Cerebellar nuclear complex (tissue), 1 donor: ENCODE data around the gene R3HDM2.
"Not testable (repeated sequence)": the region's sequence is repeated elsewhere in the genome, so short reads cannot be mapped to it uniquely, and the experiment has no call there.

Source experiments
- DNase-seq, 2 experiments: peaks; one replicate each; lab custom pipeline; 2025; lab: John Stamatoyannopoulos, UW

The R3HDM2 gene

DNA sequence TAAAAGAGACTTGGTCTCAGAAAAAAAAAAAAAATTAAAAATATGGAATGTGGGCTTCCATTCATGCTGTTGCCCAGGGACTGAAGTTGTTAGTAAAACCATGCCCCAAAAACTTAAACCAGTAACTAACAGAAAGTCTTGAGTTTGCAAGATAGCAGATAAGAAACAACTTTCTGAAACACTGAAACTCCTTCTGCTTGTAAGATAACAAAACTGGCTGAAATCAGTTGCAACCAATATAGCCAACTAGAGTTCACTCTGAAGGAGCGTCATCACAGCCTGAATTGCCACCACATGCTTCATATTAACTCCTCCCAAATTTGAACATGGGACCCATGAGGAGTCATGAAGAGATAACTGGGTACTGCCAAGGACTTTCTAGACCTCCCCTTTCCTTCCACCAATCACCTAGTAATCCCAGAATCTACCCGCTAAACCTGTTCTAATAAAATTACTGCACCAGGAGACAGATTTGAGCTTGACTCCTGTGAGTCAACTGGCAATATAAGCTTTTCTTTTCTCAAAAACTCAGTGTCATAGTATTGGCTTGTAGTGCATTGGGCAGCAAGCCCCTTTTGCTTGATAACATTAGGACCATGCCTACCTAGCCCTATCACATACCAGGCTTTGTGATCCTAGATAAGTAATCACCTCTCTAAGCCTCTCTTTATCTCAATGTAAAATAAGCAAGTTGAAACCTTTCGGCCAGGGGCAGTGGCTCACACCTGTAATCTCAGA lies 53.6 kb downstream of the R3HDM2 start:
- DNase-seq, result no peak

DNA sequence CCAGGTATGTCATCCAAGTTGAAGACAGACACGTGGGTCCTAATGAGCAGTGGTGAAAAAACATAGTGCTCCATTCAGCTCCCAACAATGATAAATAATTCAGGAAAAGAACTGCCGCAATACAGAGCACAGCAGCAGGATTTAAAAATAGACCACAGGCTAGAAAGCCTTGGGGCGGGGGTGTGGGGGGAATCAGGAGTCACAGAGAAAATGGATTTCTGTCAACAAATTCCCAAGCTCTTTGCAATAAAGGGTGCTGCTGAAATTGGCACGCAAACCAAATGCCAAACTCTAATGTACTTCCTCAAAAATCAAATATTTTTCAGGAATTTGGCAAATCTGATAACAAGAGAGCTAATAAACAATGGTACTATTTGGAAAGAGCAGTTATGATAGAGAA lies 58.6 kb downstream of the R3HDM2 start:
- no peak for DNase-seq

DNA sequence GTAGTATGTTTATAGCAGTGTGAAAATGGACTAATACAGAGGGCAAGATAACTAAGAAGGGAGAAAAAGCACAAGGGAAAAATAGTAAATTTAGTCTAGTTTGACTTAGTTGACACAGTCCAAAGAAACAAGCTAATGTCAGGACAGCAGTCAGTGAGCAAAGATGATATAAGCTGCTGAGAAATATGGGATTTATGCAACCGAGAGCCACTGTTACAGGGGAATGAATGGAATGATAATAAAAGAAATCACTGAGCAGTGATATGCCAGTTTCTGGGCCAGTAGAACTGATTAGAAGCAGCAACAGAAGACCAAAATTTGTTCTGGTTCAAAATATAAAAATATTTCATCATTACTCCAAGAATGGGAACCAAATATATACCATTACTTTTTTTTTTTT lies 60.1 kb downstream of the R3HDM2 start:
- no peak for DNase-seq

- DNase-seq, result no peak
These were observed 60.8 kb downstream of the R3HDM2 start for GRCh38 chr12:57370072-57370471.

- no peak for DNase-seq
These were observed 61.6 kb downstream of the R3HDM2 start for GRCh38 chr12:57369202-57369601.

DNA sequence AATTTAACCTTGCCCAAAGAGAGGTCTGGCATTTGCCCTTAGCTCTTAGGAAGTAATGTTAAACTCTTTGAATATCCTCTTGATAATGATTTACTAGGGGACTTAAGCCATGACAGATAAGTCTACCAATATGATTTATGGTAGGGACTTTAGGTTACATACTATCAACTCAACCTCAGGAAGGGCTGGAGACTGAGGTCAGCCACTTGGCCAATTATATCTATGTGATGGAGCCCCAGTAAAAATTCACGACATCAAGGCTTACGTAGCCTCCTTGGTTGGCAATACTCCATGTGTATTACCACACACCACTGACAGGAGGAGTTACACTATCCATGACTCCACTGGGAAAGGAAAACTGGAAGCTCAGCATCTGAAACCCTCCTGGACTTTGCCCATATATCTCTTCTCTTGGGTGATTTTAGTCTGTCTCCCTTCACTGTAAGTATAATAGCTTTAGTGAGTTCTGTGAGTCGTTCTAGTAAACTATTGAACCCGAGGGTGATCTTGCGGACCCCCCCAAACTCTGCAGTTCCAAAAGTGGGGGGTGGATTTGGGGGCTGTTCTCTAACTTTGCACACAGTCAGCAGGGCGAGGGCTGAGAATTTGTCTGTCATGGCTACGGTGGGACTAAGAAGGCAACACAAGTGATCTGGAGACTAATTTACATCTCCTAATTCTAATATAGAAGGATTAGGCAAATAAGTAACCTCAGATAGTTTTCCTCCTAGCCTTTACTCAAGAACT lies 62.3 kb downstream of the R3HDM2 start:
- no peak for DNase-seq

- no peak for DNase-seq
These were observed 63.7 kb downstream of the R3HDM2 start for GRCh38 chr12:57367121-57367520.

- no peak for DNase-seq
These were observed 64.5 kb downstream of the R3HDM2 start for GRCh38 chr12:57366315-57366714.

- not testable (repeated sequence) for DNase-seq
These were observed 66.7 kb downstream of the R3HDM2 start for GRCh38 chr12:57364156-57364555.

DNA sequence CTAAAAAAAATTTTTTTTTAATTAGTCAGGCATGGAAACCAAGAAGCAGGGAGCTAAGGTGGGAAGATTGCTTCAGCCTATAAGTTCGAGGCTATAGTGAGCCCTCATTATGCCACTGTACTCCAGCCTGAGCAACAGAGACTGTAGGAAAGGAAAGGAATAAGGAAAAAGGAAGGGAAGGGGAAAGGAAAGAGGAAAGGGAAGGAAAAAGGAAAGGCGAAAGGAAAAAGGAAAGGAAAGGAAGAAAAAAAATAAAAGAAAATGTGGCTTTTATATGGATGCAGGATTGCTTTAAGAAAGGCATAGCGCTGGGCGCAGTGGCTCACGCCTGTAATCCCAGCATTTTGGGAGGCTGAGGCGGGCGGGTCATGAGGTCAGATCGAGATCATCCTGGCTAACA lies 70.4 kb downstream of the R3HDM2 start:
- no peak for DNase-seq

GRCh38 chr12:57358646-57359045 lies 72.2 kb downstream of the R3HDM2 start:
- no peak for DNase-seq

DNA sequence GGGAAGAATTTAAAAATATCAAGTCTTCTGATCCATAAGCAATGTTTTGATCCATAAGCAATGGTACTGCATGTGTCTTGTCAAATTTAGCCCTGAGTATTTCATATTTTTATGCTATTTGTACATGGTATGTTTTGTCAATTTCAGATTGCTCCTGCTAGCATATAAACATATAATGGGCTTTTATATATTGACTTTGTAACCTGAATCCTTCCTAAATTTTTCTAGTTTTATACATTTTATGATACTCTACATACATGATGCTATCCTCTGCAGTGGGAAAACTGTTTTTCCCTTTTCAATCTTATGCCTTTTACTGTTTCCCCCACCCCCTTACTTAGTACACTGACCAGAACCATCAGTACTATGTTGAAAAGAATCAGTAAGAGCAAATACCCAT lies 75.1 kb downstream of the R3HDM2 start:
- DNase-seq, result no peak

DNA sequence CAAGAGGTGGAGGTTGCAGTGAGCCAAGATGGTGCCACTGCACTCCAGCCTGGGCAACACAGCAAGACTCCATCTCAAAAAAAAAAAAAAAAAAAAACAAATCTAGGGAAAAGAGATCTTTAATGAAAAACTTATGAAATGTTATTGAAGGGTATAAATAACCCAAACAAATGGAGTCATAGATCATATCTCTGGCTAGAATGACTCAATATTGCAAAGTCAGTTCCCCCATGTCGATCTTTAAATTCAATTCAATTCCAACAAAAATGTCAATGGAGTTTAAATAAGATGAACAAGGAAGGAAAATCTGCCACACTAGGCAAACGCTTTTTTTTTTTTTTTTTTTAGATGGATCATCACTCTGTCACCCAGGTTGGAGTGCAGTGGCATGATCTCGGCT lies 78.7 kb downstream of the R3HDM2 start:
- no peak for DNase-seq

DNA sequence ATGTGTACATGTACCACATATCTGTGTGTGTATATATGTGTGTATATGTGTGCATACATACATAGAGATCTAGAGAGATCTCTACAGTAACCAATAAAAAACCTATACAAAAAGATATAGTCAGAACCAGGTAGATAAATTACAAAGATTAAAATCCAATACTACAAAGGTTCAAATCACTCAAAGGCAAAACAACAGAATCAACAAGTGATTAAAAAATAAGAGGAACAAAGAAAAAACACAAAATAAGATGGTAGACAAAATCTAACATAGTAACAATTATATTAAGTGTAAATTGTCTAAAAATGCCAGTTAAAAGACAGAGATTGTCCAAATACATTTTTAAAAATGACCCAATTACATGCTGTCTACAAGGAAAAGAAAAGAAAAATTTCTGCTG lies 83.6 kb downstream of the R3HDM2 start:
- DNase-seq, result no peak

DNA sequence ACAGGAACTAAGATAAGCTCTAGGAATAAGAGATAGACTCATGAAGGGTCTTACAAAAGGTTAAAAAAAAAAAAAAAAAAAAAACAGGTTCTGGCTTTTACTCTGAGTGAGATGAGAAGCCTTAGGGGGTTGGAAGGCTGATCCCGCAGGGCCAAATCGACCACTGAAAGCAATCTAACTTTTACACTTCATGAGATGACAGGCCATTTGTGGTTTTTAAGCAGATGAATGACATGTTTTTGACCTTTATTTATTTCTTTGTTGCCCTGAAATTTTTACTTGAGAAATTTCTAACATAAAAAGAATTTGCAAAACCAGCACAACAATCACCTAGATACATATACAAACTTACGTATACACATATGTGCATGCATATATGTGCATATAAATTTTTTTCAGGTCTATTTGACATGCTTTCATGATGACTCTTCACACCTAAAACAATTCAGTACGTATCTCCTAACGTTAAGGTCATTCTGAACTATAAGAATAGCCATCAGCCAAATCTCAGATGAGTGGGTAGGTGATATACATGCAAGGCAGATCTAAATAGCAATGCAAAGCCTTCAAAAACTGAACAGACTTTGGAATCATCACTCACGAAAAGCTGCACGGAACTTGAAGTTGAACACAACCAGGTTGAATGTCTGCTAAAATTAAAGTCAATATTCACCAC lies 87.0 kb downstream of the R3HDM2 start:
- DNase-seq, result no peak

- no peak for DNase-seq
These were observed 88.6 kb downstream of the R3HDM2 start for GRCh38 chr12:57342207-57342691.

DNA sequence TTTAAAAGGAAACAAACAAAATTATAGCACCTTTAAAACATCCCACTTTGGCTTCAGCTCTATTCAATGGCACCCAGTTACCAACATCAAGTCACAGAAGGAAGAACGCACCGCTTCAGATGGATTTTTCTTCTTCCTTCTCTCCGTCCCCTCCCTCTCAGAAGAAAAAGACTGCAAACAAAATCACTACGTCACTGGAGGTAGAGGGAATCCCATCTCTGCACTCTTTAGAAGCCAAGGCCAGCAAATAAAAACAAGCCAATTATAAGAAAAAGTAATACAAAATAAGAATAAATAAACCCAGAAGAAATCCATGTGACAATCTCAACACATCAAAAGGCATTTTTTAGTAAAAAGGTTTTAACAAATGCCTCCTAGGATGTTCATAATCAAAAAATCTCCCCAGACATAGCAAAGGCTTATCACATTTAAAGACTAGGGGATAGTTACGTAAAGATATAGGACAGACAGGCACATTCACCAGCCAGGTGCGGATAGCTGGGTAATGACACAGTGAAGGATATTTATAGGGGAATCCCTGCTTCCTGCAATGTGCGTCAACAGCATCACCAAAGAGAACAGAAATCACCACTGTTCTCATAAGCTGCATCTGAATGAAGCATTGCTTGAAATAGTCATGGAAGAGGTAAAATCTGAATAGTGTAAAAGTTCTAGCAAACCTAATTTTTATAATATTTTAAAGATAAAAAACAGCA lies 89.4 kb downstream of the R3HDM2 start:
- no peak for DNase-seq

- peak in 1 of 2 experiments; percentile 24 for DNase-seq
These were observed 90.7 kb downstream of the R3HDM2 start for GRCh38 chr12:57340104-57340503.

DNA sequence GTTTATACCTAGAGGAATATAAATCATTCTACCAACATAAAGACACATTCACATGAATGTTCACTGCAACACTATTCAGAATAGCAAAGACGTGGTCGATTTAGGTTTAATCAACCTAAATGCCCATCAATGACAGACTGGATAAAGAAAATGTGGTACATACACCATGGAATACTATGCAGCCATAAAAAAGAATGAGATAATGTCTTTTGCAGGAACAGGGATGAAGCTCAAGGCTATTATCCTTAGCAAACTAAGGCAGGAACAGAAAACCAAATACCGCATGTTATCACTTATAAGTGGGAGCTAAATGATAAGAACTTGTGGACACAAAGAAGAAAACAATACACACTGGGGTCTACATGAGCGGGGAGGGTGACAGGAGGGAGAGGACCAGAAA lies 94.5 kb downstream of the R3HDM2 start:
- not testable (repeated sequence) for DNase-seq

GRCh38 chr12:57334219-57334618 lies 96.6 kb downstream of the R3HDM2 start:
- no peak for DNase-seq

DNA sequence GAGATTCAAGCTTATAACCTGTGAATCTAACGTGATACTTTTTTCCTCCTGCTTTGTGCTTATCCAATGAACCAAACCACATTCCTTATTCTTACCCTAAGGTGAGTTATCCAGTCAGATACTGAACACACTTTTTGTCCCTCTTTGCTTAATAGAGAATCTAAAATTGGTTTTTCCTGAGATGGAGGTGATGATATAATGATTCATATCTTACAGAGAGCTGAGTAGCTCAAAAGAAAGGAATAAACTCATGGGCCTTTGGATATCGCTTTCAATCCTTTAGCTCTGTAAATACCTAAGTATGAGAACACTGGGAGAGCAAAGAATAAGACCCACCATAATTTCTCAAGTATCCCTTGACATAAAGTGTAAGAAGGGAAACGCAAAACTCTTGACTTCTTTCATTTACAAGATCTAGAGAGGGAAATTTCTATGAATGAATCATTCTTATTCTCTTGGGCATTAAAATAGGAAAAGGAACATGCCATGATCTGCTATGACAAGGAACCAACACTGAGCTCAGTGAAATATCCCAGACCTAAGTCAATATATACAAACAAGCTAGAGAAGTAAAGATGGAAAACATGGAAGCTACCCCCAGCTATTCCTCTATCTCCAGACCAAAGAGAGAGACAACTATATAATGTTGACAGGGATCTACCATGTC lies 98.1 kb downstream of the R3HDM2 start:
- no peak for DNase-seq

DNA sequence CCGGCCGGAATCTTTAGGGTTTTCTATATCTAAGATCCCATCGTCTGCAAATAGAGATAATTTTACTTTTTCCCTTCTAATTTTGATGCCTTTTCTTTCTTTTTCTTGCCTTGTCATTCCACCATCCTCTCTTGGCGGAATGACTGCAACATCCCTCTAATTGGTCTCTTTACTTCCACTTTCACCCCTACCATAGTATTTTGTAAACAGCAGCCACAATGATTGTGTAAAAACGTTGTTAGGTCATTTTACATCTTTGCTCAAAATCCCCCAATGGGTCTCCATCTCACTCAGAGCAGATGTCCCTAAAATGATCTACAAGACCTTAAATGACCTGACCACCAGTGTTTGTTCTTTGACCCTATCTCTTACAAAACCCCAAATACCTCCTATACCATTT lies 99.9 kb downstream of the R3HDM2 start:
- no peak for DNase-seq
